NOMO-1 treated with dmso at 0.1 percent for 144 hours (cell line): ENCODE measurements around the gene PCBD2.
"Not testable (repeated sequence)": the region's sequence is repeated elsewhere in the genome, so short reads cannot be mapped to it uniquely, and the experiment has no call there.

Source experiments
- DNase-seq: peaks from one replicate; lab custom pipeline; 2025; ENCODE audit not compliant: unreplicated experiment; lab: John Stamatoyannopoulos, UW

PCBD2 gene

DNA sequence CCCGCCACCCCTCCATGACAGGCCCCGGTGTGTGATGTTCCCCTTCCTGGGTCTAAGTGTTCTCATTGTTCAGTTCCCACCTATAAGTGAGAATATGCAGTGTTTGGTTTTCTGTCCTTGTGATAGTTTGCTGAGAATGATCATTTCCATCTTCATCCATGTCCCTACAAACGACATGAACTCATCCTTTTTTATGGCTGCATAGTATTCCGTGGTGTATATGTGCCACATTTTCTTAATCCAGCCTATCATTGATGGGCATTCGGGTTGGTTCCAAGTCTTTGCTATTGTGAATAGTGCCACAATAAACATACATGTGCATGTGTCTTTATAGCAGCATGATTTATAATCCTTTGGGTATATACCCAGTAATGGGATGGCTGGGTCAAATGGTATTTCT lies 93.1 kb downstream of the PCBD2 start:
- not testable (repeated sequence) for DNase-seq

DNA sequence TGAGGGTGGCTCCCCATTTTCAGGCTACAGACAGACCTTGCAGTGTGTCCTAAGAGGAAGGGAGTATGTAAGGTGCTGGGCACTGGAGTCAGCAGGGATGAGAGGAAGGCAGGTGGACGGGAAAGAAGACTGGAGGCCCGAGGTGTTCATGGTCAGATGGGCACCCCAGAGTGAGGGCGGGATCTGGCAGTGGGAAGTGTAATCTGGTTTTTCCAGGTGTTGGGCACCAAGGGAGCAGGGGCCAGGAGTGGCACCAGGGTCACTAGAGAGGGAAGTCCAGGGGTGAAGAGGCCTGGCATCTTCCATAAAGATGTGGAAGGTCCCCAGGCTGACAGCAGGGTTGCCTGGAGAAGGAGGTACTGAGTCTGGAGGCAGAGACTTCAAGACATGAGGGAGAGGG lies 99.4 kb downstream of the PCBD2 start:
- DNase-seq: no peak

DNA sequence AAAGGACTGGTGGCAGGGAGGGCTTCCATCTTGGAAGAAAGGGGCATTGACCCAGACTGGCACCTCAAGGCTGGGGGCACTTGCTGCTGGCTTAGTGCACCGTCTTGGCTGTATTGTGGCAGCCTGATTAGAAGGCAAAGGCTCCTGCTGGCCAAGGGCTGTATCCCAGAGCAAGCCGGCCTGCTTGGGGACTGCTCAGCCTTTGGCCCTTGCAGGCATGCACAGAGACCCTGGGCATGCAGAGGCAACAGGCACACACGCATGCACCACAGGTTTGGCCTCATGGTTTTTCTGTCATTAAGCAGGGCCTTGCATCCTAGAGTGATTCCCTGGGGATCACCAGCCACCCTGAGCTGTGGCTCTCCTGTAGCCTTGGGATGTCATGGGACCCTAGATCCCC lies 100.1 kb downstream of the PCBD2 start:
- no peak for DNase-seq

DNA sequence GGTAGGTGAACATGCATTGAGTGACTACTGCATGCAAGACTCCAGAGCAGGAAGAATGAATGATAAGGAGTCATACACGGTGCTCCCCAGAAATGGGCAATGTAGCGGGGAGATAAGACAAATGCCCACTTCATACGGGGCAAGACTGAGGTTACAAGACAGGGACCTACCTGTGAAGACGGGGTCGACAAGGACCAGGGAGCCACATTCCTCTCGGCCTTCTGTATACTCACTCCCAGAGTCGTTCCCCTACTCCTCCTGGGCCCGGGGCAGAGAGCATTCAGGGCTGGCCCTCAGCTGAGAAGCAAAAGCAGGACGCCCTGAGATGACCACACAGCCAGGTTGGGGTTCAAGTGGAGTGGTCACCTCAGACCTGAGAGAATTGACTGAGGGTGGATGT lies 102.4 kb downstream of the PCBD2 start:
- DNase-seq: no peak

DNA sequence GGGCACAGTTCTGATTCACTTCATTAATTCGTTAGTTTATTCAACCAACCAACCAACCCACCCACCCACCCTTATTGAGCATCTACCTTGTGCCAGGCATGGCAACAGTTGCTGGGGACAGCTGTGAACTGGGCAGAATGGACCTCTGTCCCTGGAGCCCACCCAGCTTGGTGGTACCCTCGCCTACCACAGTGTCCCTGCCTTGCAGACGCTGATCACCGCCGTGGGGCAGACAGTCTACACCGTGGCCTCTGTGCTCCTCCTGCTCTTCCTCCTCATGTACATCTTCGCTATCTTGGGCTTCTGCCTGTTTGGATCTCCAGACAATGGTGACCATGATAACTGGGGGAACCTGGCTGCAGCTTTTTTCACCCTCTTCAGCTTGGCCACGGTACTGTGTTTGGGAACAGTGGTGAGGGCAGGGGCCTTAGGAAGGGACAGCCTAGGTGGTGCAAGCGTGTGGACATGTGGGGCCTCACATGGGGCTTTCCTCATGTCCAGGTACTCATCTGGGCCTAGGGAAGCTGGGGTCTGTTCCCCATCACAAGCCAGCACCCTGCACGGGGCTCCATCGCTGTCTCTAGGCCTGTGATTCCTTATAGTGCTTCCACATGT lies 102.9 kb downstream of the PCBD2 start:
- no peak for DNase-seq

DNA sequence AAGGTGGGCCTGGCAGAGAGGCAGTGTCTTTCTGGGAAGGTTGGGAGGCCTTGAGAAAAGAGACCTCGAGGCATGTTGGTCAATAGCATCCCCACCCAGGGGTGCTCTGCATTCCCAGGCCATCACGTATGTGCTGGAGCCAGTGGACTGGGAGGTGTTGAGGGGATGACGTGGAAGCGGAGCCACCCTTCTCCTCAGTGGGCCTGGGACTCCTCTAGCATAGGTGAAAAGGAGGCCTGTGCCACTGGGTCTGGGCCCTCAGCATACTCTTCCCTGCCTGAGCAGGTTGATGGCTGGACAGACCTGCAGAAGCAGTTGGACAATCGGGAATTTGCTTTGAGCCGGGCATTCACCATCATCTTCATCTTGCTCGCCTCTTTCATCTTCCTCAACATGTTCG lies 103.6 kb downstream of the PCBD2 start:
- no peak for DNase-seq

DNA sequence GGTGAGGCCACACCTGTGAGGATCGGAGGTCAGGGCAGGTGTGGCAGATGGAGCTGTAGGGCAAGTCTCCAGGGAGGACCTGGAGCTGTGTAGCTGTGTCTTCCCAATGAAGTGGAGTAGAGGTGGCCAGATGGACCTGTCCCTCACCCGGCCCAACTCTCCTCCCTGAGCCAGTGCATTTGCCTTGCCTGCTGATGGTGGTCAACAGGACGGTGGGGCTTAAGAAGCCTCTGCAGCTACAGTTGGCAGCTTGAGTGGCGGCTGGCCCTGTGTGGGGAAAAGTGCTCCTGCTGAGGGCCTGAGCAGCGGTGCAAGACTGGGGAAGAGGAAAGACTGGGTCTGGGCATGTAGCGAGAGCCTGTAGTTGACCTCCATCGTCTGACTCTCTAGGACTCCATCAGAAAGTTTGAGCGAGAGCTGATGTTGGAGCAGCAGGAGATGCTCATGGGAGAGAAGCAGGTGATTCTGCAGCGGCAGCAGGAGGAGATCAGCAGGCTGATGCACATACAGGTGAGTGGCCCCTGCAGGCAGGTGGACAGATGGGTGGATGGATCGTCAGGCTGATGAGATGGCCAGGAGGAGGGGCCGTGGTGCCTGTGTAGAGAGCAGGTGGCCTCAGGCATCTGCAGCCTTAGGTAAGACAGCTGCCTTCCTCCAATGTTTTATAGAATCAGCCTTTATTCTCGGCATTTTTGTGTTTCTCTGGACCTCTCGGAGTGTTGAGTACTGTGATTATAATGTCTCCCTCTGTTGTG lies 104.2 kb downstream of the PCBD2 start:
- no peak for DNase-seq

DNA sequence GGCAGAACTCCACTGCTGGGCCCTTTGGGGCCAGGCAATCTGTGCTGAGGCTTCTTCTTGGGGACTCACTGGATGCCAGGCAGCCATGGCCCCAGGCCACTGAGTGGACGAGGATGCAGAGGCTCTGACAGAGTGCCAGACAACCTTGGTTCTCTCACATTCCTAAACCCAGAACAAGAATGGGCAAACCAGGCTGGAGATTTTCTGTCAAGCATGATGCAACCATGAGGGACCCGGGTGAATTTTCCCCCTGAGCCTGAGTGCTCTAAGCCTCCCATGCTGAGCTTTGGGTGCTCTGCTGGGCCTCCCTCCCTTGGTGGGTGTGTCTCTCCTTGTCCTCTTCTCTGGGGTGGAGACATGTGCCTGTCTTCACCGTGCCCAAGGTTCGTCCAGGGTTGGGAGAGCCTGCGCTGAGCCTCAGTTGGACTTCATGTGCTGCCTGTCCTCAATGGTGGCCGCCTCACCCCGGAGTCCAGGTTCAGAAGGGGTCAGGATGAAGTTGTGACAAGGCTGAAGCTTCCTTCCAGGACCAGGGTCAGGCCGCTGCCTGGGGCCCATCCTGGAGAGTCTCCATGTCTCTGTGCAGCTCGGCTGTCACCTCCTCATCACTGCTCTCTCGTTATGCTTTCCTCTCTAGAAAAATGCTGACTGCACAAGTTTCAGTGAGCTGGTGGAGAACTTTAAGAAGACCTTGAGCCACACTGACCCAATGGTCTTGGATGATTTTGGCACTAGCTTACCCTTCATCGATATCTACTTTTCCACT lies 105.0 kb downstream of the PCBD2 start:
- DNase-seq: no peak

DNA sequence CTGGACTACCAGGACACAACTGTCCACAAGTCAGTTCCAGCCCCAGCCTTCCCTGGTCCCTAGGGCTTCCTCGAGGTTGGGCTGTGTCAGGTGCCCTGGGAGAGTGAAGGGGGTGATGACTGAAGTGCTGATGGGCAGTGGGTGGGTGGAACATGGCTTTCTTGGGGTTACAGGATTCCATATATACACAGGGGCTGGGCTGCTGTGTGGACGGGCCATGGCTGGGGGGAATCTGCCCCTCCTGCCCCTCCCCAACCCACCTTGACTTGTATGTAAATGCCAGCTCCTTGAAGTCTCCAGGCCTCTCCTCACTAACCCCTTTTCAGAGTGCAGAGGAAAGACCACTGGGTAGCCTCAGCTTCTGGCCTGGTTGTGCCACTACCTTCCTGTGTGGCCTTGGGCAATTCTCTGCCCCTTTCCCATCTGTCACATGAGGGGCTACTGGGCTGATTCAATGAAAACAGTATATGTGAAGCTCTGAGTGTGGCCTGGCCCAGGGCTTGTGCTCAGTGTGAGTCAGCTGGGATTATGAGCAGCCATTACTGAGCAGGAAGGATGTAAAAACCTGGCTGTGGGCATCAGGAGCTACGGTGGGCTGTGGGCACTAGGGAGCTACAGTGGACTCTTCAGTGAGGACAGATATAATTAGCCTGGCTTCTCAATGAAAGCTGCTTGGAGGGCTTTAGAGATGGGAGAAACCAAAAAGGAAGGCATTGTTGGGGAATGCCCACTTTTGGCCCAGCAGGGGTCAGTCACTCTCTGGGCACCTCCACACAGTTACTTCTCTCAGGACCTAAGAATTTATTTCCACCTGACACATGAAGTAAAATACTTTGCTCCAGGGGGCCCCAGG lies 105.8 kb downstream of the PCBD2 start:
- DNase-seq: no peak

DNA sequence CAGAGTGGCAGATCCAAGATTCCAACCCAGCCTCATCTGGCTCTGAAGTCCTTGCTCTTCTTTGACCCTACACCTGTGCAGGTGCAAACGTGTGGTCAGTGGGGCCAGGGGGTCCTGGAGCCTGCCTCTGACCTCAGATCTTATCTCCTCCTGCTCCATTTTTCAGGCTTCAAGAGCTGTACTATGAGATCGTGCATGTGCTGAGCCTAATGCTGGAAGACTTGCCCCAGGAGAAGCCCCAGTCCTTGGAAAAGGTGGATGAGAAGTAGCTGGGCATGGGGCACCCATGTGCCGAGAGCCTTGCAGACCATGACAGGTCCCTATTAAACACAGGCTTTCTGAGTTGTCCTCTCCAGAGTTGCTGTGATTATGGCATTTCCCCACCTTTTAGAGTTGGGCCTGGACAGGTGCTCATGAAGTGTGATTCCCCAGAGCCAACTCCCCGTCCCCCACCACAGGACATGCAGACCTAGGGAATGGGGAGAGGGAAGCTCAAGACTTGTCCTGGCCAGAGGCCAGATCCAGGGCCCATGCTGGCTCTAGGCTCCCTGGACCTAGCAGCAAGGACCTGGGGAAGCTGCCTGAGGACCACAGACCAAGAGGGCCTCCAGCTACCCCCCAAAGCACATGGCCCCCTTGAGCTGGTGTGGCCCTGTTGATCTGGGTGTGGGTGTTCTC lies 106.6 kb downstream of the PCBD2 start:
- no peak for DNase-seq

DNA sequence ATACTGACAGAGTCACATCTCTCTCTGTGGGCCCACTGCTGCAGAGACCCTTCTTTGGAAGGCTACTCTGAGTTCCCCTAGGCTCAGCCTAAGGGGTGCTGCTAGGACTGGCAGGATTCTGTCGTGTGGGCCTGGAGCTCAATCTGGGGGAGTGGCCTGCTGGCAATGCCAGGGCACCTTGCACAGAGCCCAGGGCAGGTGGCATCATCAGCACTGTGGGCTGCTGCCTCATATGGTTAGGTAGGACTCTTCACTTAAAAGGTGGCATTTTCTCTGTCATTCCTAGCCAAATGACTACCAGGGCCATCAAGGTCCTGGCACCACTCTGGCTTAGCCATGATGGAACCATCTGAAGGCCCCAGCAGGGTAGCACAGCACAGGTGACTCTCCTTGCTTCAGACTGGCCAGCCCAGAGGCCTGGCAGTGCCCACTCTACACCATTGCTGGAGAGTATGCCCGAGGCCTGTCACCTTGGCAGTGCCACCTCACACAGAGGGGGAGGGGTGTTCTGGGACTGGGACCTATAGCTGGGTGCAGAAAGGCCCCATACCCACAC lies 107.2 kb downstream of the PCBD2 start:
- no peak for DNase-seq
